ENCODE data around the gene NEK5.
"Not testable (repeated sequence)": the region's sequence is repeated elsewhere in the genome, so short reads cannot be mapped to it uniquely, and the experiment has no call there.

The NEK5 gene

GRCh38 chr13:52085421-52085820 is 43.5 kb downstream of the NEK5 start:
- H3K36me3 ChIP-seq (ENCODE audit: insufficient read depth, low read length): no peaks in the 10 kb centered on the region
- no peaks in the 10 kb centered on the region for H3K27me3 ChIP-seq (ENCODE audit: insufficient read depth, low read length)
- no peak overlapping the region for H3K4me3 ChIP-seq (ENCODE audit: low read length)
- H3K9me3 ChIP-seq (ENCODE audit: low read length): no peaks in the 10 kb centered on the region
- no peak overlapping the region for H2AFZ ChIP-seq (ENCODE audit: low read depth, low read length)
- H3K4me1 ChIP-seq (ENCODE audit: insufficient read depth, low read length): no peaks in the 10 kb centered on the region

GRCh38 chr13:52084981-52085380 is 43.9 kb downstream of the NEK5 start:
- H3K4me1 ChIP-seq (ENCODE audit: insufficient read depth, low read length); H3K36me3 ChIP-seq (ENCODE audit: insufficient read depth, low read length); H3K4me3 ChIP-seq (ENCODE audit: low read length); H3K27me3 ChIP-seq (ENCODE audit: insufficient read depth, low read length); H2AFZ ChIP-seq (ENCODE audit: low read depth, low read length); H3K9me3 ChIP-seq (ENCODE audit: low read length): not testable (repeated sequence)

GRCh38 chr13:52082601-52083000 is 46.3 kb downstream of the NEK5 start:
- Histone ChIP-seq H3K27me3 (ENCODE audit: insufficient read depth, low read length) (no peaks in the 10 kb centered on the region), H3K36me3 (ENCODE audit: insufficient read depth, low read length) (no peaks in the 10 kb centered on the region), H3K4me3 (ENCODE audit: low read length) (no peak overlapping the region), H2AFZ (ENCODE audit: low read depth, low read length) (no peak overlapping the region), H3K4me1 (ENCODE audit: insufficient read depth, low read length) (no peaks in the 10 kb centered on the region), H3K9me3 (ENCODE audit: low read length) (no peaks in the 10 kb centered on the region)

- not testable (repeated sequence) for H3K9me3 ChIP-seq (ENCODE audit: low read length); H3K36me3 ChIP-seq (ENCODE audit: insufficient read depth, low read length); H3K4me1 ChIP-seq (ENCODE audit: insufficient read depth, low read length); H3K27me3 ChIP-seq (ENCODE audit: insufficient read depth, low read length); H2AFZ ChIP-seq (ENCODE audit: low read depth, low read length); H3K4me3 ChIP-seq (ENCODE audit: low read length)
Measured at GRCh38 chr13:52079891-52080290, 49.0 kb downstream of the NEK5 start.

- Histone ChIP-seq H2AFZ (ENCODE audit: low read depth, low read length) (no peak overlapping the region), H3K9me3 (ENCODE audit: low read length) (peaks cover 7% of the 10 kb centered on the region), H3K27me3 (ENCODE audit: insufficient read depth, low read length) (no peaks in the 10 kb centered on the region), H3K36me3 (ENCODE audit: insufficient read depth, low read length) (no peaks in the 10 kb centered on the region), H3K4me3 (ENCODE audit: low read length) (no peak overlapping the region), H3K4me1 (ENCODE audit: insufficient read depth, low read length) (no peaks in the 10 kb centered on the region)
Measured at GRCh38 chr13:52070929-52071523, 57.8 kb downstream of the NEK5 start.

- Histone ChIP-seq H3K4me3 (ENCODE audit: low read length) (no peak overlapping the region), H3K36me3 (ENCODE audit: insufficient read depth, low read length) (no peaks in the 10 kb centered on the region), H3K4me1 (ENCODE audit: insufficient read depth, low read length) (no peaks in the 10 kb centered on the region), H2AFZ (ENCODE audit: low read depth, low read length) (no peak overlapping the region), H3K9me3 (ENCODE audit: low read length) (peaks cover 7% of the 10 kb centered on the region), H3K27me3 (ENCODE audit: insufficient read depth, low read length) (no peaks in the 10 kb centered on the region)
Measured at GRCh38 chr13:52067237-52067636, 61.6 kb downstream of the NEK5 start.

- Histone ChIP-seq H3K9me3 (ENCODE audit: low read length) (no peaks in the 10 kb centered on the region), H3K36me3 (ENCODE audit: insufficient read depth, low read length) (no peaks in the 10 kb centered on the region), H3K4me3 (ENCODE audit: low read length) (no peak overlapping the region), H3K27me3 (ENCODE audit: insufficient read depth, low read length) (no peaks in the 10 kb centered on the region), H2AFZ (ENCODE audit: low read depth, low read length) (no peak overlapping the region), H3K4me1 (ENCODE audit: insufficient read depth, low read length) (no peaks in the 10 kb centered on the region)
Measured at GRCh38 chr13:52061587-52061986, 67.3 kb downstream of the NEK5 start.

GRCh38 chr13:52061064-52061463 is 67.8 kb downstream of the NEK5 start:
- H3K4me1 ChIP-seq (ENCODE audit: insufficient read depth, low read length); H3K4me3 ChIP-seq (ENCODE audit: low read length); H3K9me3 ChIP-seq (ENCODE audit: low read length); H3K27me3 ChIP-seq (ENCODE audit: insufficient read depth, low read length); H3K36me3 ChIP-seq (ENCODE audit: insufficient read depth, low read length); H2AFZ ChIP-seq (ENCODE audit: low read depth, low read length): not testable (repeated sequence)

- Histone ChIP-seq H3K4me3 (ENCODE audit: low read length) (no peak overlapping the region), H2AFZ (ENCODE audit: low read depth, low read length) (no peak overlapping the region), H3K9me3 (ENCODE audit: low read length) (peaks cover 2% of the 10 kb centered on the region), H3K27me3 (ENCODE audit: insufficient read depth, low read length) (no peaks in the 10 kb centered on the region), H3K4me1 (ENCODE audit: insufficient read depth, low read length) (no peaks in the 10 kb centered on the region), H3K36me3 (ENCODE audit: insufficient read depth, low read length) (no peaks in the 10 kb centered on the region)
Measured at GRCh38 chr13:52053460-52053859, 75.4 kb downstream of the NEK5 start.

- no peak overlapping the region for H3K4me3 ChIP-seq (ENCODE audit: low read length)
- H3K9me3 ChIP-seq (ENCODE audit: low read length): peaks cover 2% of the 10 kb centered on the region
- H3K4me1 ChIP-seq (ENCODE audit: insufficient read depth, low read length): no peaks in the 10 kb centered on the region
Measured at GRCh38 chr13:52051400-52051799, 77.5 kb downstream of the NEK5 start.

GRCh38 chr13:52048516-52048915 is 80.4 kb downstream of the NEK5 start:
- no peaks in the 10 kb centered on the region for H3K4me1 ChIP-seq (ENCODE audit: insufficient read depth, low read length)
- no peak overlapping the region for H3K4me3 ChIP-seq (ENCODE audit: low read length)
- peaks cover under 1% of the 10 kb centered on the region for H3K9me3 ChIP-seq (ENCODE audit: low read length)
- no peak overlapping the region for H2AFZ ChIP-seq (ENCODE audit: low read depth, low read length)
- H3K36me3 ChIP-seq (ENCODE audit: insufficient read depth, low read length): no peaks in the 10 kb centered on the region
- no peaks in the 10 kb centered on the region for H3K27me3 ChIP-seq (ENCODE audit: insufficient read depth, low read length)

More at GRCh38 chr13:52051400-52051799, 77.5 kb downstream of the NEK5 start:
- Histone ChIP-seq H2AFZ (ENCODE audit: low read depth, low read length) (no peak overlapping the region), H3K27me3 (ENCODE audit: insufficient read depth, low read length) (no peaks in the 10 kb centered on the region), H3K36me3 (ENCODE audit: insufficient read depth, low read length) (no peaks in the 10 kb centered on the region)

- no peaks in the 10 kb centered on the region for H3K9me3 ChIP-seq (ENCODE audit: low read length)
- H2AFZ ChIP-seq (ENCODE audit: low read depth, low read length): no peak overlapping the region
- no peaks in the 10 kb centered on the region for H3K36me3 ChIP-seq (ENCODE audit: insufficient read depth, low read length)
Measured at GRCh38 chr13:52047463-52047862, 81.4 kb downstream of the NEK5 start.

GRCh38 chr13:52043675-52044074 is 85.2 kb downstream of the NEK5 start:
- no peaks in the 10 kb centered on the region for H3K36me3 ChIP-seq (ENCODE audit: insufficient read depth, low read length)

More at GRCh38 chr13:52047463-52047862, 81.4 kb downstream of the NEK5 start:
- no peaks in the 10 kb centered on the region for H3K27me3 ChIP-seq (ENCODE audit: insufficient read depth, low read length)
- no peak overlapping the region for H3K4me3 ChIP-seq (ENCODE audit: low read length)
- no peaks in the 10 kb centered on the region for H3K4me1 ChIP-seq (ENCODE audit: insufficient read depth, low read length)

GRCh38 chr13:52036037-52036436 is 92.8 kb downstream of the NEK5 start:
- H3K4me1 ChIP-seq (ENCODE audit: insufficient read depth, low read length): no peaks in the 10 kb centered on the region
- H3K9me3 ChIP-seq (ENCODE audit: low read length): no peaks in the 10 kb centered on the region
- H3K4me3 ChIP-seq (ENCODE audit: low read length): no peak overlapping the region
- H3K27me3 ChIP-seq (ENCODE audit: insufficient read depth, low read length): no peaks in the 10 kb centered on the region
- H2AFZ ChIP-seq (ENCODE audit: low read depth, low read length): no peak overlapping the region
- no peaks in the 10 kb centered on the region for H3K36me3 ChIP-seq (ENCODE audit: insufficient read depth, low read length)

More at GRCh38 chr13:52043675-52044074, 85.2 kb downstream of the NEK5 start:
- Histone ChIP-seq H3K9me3 (ENCODE audit: low read length) (no peaks in the 10 kb centered on the region), H3K27me3 (ENCODE audit: insufficient read depth, low read length) (no peaks in the 10 kb centered on the region), H3K4me3 (ENCODE audit: low read length) (no peak overlapping the region), H2AFZ (ENCODE audit: low read depth, low read length) (no peak overlapping the region), H3K4me1 (ENCODE audit: insufficient read depth, low read length) (no peaks in the 10 kb centered on the region)
